ENCODE results near the gene SPATA32.

The SPATA32 gene

DNA sequence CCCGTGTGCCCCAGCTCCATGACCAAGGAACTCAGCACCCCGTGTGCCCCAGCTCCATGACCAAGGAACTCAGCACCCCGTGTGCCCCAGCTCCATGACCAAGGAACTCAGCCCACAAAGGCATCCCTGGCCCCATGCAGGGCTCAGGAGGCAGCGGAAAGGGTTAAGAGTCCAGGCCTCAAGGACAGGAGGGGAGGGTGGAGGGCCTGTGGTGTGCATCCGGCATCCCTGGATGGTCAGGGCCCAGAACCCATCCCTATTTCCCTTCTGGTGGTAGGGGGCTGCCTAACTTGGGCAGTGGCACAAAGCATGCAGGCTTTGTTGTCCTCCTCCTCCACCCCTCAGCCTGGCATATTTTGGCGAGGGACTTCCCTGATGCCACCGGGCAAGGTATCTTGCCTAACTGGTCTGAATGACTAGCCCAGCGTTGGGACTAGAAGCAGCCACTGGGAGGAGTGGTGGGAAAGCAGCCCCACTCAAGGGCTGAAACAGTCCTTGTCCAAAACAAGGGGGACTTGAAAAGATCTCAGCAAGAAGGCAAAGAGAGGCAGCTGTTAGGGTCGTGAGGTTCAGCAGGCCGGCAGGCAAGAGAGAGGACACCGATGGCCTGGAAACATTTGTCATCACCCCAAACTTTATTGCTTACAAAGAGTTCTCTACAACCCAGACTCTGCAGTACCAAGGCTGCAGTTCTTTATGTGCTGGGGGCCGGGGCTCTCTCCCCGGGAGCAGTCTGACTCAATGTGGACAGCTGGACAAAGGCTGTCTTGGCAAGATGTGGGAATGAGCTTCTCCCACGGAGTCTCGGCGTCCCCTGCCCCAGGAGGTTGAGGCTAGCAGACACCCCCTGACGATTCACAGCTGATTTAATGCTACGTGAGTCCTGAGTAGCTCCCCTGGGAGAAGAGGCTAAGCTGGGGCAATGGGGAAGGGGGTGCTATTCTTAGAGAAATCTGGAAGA, 902 bp upstream of the SPATA32 start:
- peaks cover 7% of the 10 kb centered on the region for H3K4me1 ChIP-seq (ENCODE audit: low read depth, poor library complexity, severe bottlenecking)
- no peak overlapping the region; the same call in 1 of the 2 replicates for H3K9ac ChIP-seq
- no peak overlapping the region for H3K27ac ChIP-seq
- no peaks in the 10 kb centered on the region for H4K20me1 ChIP-seq (ENCODE audit: insufficient read depth)
- TF ChIP-seq, protein P1, sequence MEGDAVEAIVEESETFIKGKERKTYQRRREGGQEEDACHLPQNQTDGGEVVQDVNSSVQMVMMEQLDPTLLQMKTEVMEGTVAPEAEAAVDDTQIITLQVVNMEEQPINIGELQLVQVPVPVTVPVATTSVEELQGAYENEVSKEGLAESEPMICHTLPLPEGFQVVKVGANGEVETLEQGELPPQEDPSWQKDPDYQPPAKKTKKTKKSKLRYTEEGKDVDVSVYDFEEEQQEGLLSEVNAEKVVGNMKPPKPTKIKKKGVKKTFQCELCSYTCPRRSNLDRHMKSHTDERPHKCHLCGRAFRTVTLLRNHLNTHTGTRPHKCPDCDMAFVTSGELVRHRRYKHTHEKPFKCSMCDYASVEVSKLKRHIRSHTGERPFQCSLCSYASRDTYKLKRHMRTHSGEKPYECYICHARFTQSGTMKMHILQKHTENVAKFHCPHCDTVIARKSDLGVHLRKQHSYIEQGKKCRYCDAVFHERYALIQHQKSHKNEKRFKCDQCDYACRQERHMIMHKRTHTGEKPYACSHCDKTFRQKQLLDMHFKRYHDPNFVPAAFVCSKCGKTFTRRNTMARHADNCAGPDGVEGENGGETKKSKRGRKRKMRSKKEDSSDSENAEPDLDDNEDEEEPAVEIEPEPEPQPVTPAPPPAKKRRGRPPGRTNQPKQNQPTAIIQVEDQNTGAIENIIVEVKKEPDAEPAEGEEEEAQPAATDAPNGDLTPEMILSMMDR (conservative IDR thresholded peaks at IDR 0.05; ENCODE audit: low read depth, low read length): no peak
- H3K27me3 ChIP-seq (ENCODE audit: insufficient read depth, low read depth): no peaks in the 10 kb centered on the region
- H3K4me2 ChIP-seq: peak overlapping the region; percentile 52; the same call in 1 of the 2 replicates
- H3K4me3 ChIP-seq (IDR thresholded peaks at IDR 0.05; ENCODE audit: insufficient read depth, low read depth, low read length): no peak overlapping the region
- H3K79me2 ChIP-seq (ENCODE audit: insufficient read depth, low read depth): no peaks in the 10 kb centered on the region
- no peak overlapping the region for H2AFZ ChIP-seq (ENCODE audit: low read depth)
- no peaks in the 10 kb centered on the region for H3K36me3 ChIP-seq (ENCODE audit: insufficient read depth)

DNA sequence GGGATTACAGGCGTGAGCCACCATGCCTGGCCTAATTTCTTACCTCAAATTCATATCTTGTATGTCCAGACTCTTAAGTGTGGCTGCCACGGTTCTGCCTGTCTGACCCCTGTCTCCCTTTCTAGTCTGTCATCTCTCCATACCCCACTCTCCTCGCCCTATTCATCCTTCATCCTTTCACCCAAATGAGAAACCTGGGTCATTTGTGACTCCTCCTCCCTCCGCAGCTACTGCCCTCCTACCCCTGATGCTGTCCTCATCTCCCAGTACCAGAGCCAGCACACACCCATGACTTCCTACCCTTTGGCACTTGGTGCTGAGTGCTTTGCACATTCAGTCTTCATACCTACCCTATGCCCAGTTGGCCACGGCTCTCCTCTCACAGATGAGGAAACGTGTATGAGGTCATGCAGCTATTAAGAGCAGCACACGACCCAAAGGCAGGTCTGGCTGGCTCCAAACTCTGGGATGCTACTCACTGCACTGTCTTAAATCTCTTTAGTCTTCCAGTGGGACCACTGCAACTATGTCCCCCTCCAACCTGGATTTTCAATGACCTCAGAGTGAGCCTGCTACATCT, 1.6 kb downstream of the SPATA32 start:
- Histone ChIP-seq H3K79me2 (ENCODE audit: insufficient read depth, low read depth) (no peaks in the 10 kb centered on the region), H3K4me1 (ENCODE audit: low read depth, poor library complexity, severe bottlenecking) (peaks cover 14% of the 10 kb centered on the region), H3K4me3 (IDR thresholded peaks at IDR 0.05; ENCODE audit: insufficient read depth, low read depth, low read length) (no peak overlapping the region), H3K27ac (no peak overlapping the region), H2AFZ (ENCODE audit: low read depth) (no peak overlapping the region), H3K9ac (no peak overlapping the region), H3K36me3 (ENCODE audit: insufficient read depth) (no peaks in the 10 kb centered on the region), H3K27me3 (ENCODE audit: insufficient read depth, low read depth) (no peaks in the 10 kb centered on the region), H3K4me2 (no peak overlapping the region), H4K20me1 (ENCODE audit: insufficient read depth) (no peaks in the 10 kb centered on the region)
- TF ChIP-seq, protein P1 (conservative IDR thresholded peaks at IDR 0.05; ENCODE audit: low read depth, low read length): no peak

- H3K4me3 ChIP-seq (IDR thresholded peaks at IDR 0.05; ENCODE audit: insufficient read depth, low read depth, low read length): no peak overlapping the region
- H3K4me1 ChIP-seq (ENCODE audit: low read depth, poor library complexity, severe bottlenecking): peaks cover 14% of the 10 kb centered on the region
- H3K79me2 ChIP-seq (ENCODE audit: insufficient read depth, low read depth): no peaks in the 10 kb centered on the region
- H3K4me2 ChIP-seq: no peak overlapping the region
- TF ChIP-seq, protein P1 (conservative IDR thresholded peaks at IDR 0.05; ENCODE audit: low read depth, low read length): no peak
- no peaks in the 10 kb centered on the region for H3K27me3 ChIP-seq (ENCODE audit: insufficient read depth, low read depth)
- no peaks in the 10 kb centered on the region for H4K20me1 ChIP-seq (ENCODE audit: insufficient read depth)
- no peak overlapping the region for H2AFZ ChIP-seq (ENCODE audit: low read depth)
- no peaks in the 10 kb centered on the region for H3K36me3 ChIP-seq (ENCODE audit: insufficient read depth)
- no peak overlapping the region for H3K9ac ChIP-seq
- H3K27ac ChIP-seq: no peak overlapping the region
Observed at GRCh38 chr17:45258981-45259380, 2.9 kb downstream of the SPATA32 start.

- Histone ChIP-seq H3K4me1 (ENCODE audit: low read depth, poor library complexity, severe bottlenecking) (peaks cover 6% of the 10 kb centered on the region), H2AFZ (ENCODE audit: low read depth) (no peak overlapping the region), H3K4me2 (no peak overlapping the region), H3K4me3 (IDR thresholded peaks at IDR 0.05; ENCODE audit: insufficient read depth, low read depth, low read length) (no peak overlapping the region), H4K20me1 (ENCODE audit: insufficient read depth) (no peaks in the 10 kb centered on the region), H3K79me2 (ENCODE audit: insufficient read depth, low read depth) (no peaks in the 10 kb centered on the region), H3K27me3 (ENCODE audit: insufficient read depth, low read depth) (no peaks in the 10 kb centered on the region), H3K36me3 (ENCODE audit: insufficient read depth) (no peaks in the 10 kb centered on the region), H3K9ac (no peak overlapping the region), H3K27ac (no peak overlapping the region)
- TF ChIP-seq, protein P1 (conservative IDR thresholded peaks at IDR 0.05; ENCODE audit: low read depth, low read length): no peak
Observed at GRCh38 chr17:45257115-45257514, 4.8 kb downstream of the SPATA32 start.
